K562 (cell line): ENCODE data around the gene C19orf85. TPM values are rescaled to one million over a fixed set of nuclear protein-coding genes. Genes with fewer than 3 reads are reported as not detected.
A peak's percentile ranks its signal among the peaks of the same experiment; 100 is the strongest.

Experiments
- BCOR ChIP-seq: fragments of 450-650 bp; IDR thresholded peaks from 2 replicates; pipeline ENCODE4 v1.6.1; 2016
- E2F8 ChIP-seq: fragments of 450-650 bp; IDR thresholded peaks from 2 replicates; pipeline ENCODE4 v1.7.1; 2018; ENCODE audit warnings: mild to moderate bottlenecking, low read depth; ENCODE audit not compliant: partially characterized antibody
- FOXK1 ChIP-seq: sonication (generic); formaldehyde crosslinking; IDR thresholded peaks from 2 replicates; pipeline ENCODE4 v1.8.0; 2022; ENCODE audit warnings: missing genetic modification reagents, mild to moderate bottlenecking, borderline replicate concordance
- RNF2 ChIP-seq: sonication (generic); IDR thresholded peaks from 2 replicates; pipeline ENCODE4 v1.6.1; 2016
- SMAD2 ChIP-seq: fragments of 150-350 bp; IDR thresholded peaks from 2 replicates; pipeline ENCODE4 v1.6.1; 2014; ENCODE audit warnings: low read depth, mild to moderate bottlenecking, low read length
- TCFL5 ChIP-seq: fragments of 250-450 bp; sonication (Bioruptor Pico); conservative IDR thresholded peaks from 2 replicates; pipeline ENCODE4 v1.6.1; 2021; ENCODE audit warnings: mild to moderate bottlenecking, moderate library complexity, matching md5 sums
- ZFP30 ChIP-seq: fragments of 250-450 bp; sonication (Bioruptor Pico); IDR thresholded peaks from 2 replicates; pipeline ENCODE4 v1.8.0; 2022; ENCODE audit warnings: moderate library complexity, mild to moderate bottlenecking, inconsistent platforms, borderline replicate concordance
- ZNF143 ChIP-seq: sonication (generic); formaldehyde crosslinking; IDR thresholded peaks from 2 replicates; pipeline ENCODE4 v1.9.0; 2022; ENCODE audit warnings: mild to moderate bottlenecking, missing genetic modification reagents
- ZNF146 ChIP-seq: IDR thresholded peaks from one replicate; pipeline ENCODE4 v1.6.1; 2018; ENCODE audit warnings: missing compliant biosample characterization; ENCODE audit not compliant: unreplicated experiment
- ZNF175 ChIP-seq: fragments of 200-800 bp; sonication (Bioruptor generic); IDR thresholded peaks from 2 replicates; pipeline ENCODE4 v1.6.1; 2016; ENCODE audit warnings: low read depth, mild to moderate bottlenecking, missing genetic modification characterization, missing compliant biosample characterization
- ZNF518B ChIP-seq: fragments of 250-450 bp; sonication (Bioruptor Pico); IDR thresholded peaks from 2 replicates; pipeline ENCODE4 v1.5.0; 2021; ENCODE audit warnings: mild to moderate bottlenecking, moderate library complexity
- ZNF584 ChIP-seq: fragments of 200-800 bp; sonication (Bioruptor generic); IDR thresholded peaks from 2 replicates; pipeline ENCODE4 v1.6.1; 2016; ENCODE audit warnings: low read depth, mild to moderate bottlenecking, missing genetic modification characterization, missing compliant biosample characterization
- polyA plus RNA-seq, 8 experiments: library from polyadenylated mRNA; depleted of rRNA in 4 of 8; stranded (reverse) in 5 of 8; unstranded in 3 of 8; fragments of >200 nt; fragmentation: Nextera tagmentation in 2 of 8; fragmentation: Illumina TruSeq in 1 of 8; extraction: Ambion mirVana in 2 of 8; extraction: Trizol in 1 of 8; gene quantifications; 2 replicates each; pipeline versions ENCODE4 v1.2.1 to v1.2.3, GENCODE V29; 2011 to 2014; ENCODE audit warnings: inconsistent platforms in 1 of 8, missing spikeins in 1 of 8
- total RNA-seq, 7 experiments: library from RNA; depleted of rRNA in 6 of 7; stranded (reverse); fragments of >200 nt in 6 of 7; fragmentation: Illumina TruSeq in 2 of 7; extraction: Trizol in 2 of 7; gene quantifications; 2 replicates each; pipeline versions ENCODE4 v1.2.1 to v1.2.3, GENCODE V29; 2011 to 2021; ENCODE audit warnings: low replicate concordance in 1 of 7

The C19orf85 gene
- total and polyA plus RNA-seq, 9 of the 15 experiments (the other 6 are each of a cell fraction or from before 2014, with no cell fraction given), result not detected

- TF ChIP-seq ZNF143, result peak; percentile 96
- TF ChIP-seq ZNF146, result no peak
- TF ChIP-seq BCOR, result peak; percentile 26
- 0 out of 2 replicates have a peak, but pooled peaks have one; percentile 74 for TF ChIP-seq FOXK1 (CRISPR knock-in tag)
- TF ChIP-seq ZNF175, result 0 out of 2 replicates have a peak, but pooled peaks have one; percentile 44
- no peak for TF ChIP-seq E2F8
- no peak for TF ChIP-seq ZFP30 (CRISPR knock-in tag)
- TF ChIP-seq TCFL5 (CRISPR knock-in tag), result no peak
- TF ChIP-seq SMAD2, result no peak
- TF ChIP-seq ZNF584 (CRISPR knock-in tag), result no peak
- TF ChIP-seq ZNF518B (CRISPR knock-in tag), result no peak
- TF ChIP-seq RNF2, result peak; percentile 85
Measured at GRCh38 chr19:55476100-55476775, 11.7 kb upstream of the C19orf85 start, which contains the start of gene ZNF628 (continued).
